ENCODE data around the gene ARID1B.

ARID1B gene

GRCh38 chr6:157236040-157236725 lies 459.0 kb downstream of the ARID1B start:
- Histone ChIP-seq H3K9me3 (ENCODE audit: control insufficient read depth, low read length) (no peaks in the 10 kb centered on the region), H3K9ac (no peak overlapping the region), H3K27ac (peak overlapping the region; percentile 43), H3K79me2 (no peaks in the 10 kb centered on the region), H3K36me3 (ENCODE audit: control insufficient read depth, insufficient read depth, low read length) (no peaks in the 10 kb centered on the region), H3K4me3 (ENCODE audit: low read depth, low read length) (peak overlapping the region; percentile 42), H2AFZ (peak overlapping the region; percentile 92), H3K27me3 (ENCODE audit: control insufficient read depth, insufficient read depth, low read length) (no peaks in the 10 kb centered on the region), H3K4me2 (ENCODE audit: low read length) (peak overlapping the region; percentile 94), H3K4me1 (peaks cover 11% of the 10 kb centered on the region)
- TF ChIP-seq, protein P1, sequence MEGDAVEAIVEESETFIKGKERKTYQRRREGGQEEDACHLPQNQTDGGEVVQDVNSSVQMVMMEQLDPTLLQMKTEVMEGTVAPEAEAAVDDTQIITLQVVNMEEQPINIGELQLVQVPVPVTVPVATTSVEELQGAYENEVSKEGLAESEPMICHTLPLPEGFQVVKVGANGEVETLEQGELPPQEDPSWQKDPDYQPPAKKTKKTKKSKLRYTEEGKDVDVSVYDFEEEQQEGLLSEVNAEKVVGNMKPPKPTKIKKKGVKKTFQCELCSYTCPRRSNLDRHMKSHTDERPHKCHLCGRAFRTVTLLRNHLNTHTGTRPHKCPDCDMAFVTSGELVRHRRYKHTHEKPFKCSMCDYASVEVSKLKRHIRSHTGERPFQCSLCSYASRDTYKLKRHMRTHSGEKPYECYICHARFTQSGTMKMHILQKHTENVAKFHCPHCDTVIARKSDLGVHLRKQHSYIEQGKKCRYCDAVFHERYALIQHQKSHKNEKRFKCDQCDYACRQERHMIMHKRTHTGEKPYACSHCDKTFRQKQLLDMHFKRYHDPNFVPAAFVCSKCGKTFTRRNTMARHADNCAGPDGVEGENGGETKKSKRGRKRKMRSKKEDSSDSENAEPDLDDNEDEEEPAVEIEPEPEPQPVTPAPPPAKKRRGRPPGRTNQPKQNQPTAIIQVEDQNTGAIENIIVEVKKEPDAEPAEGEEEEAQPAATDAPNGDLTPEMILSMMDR (IDR thresholded peaks at IDR 0.05), result no peak

GRCh38 chr6:157238346-157238745 lies 461.2 kb downstream of the ARID1B start:
- Histone ChIP-seq H3K4me3 (ENCODE audit: low read depth, low read length) (no peak overlapping the region), H3K27ac (no peak overlapping the region), H3K4me2 (ENCODE audit: low read length) (no peak overlapping the region)

GRCh38 chr6:157239148-157239547 lies 462.0 kb downstream of the ARID1B start:
- Histone ChIP-seq H3K27me3 (ENCODE audit: control insufficient read depth, insufficient read depth, low read length) (no peaks in the 10 kb centered on the region), H3K27ac (no peak overlapping the region)
- TF ChIP-seq, protein P1 (IDR thresholded peaks at IDR 0.05), result no peak

More at GRCh38 chr6:157238346-157238745, 461.2 kb downstream of the ARID1B start:
- H3K4me1 ChIP-seq, result peaks cover 11% of the 10 kb centered on the region
- no peaks in the 10 kb centered on the region for H3K9me3 ChIP-seq (ENCODE audit: control insufficient read depth, low read length)
- H3K36me3 ChIP-seq (ENCODE audit: control insufficient read depth, insufficient read depth, low read length), result no peaks in the 10 kb centered on the region
- no peaks in the 10 kb centered on the region for H3K27me3 ChIP-seq (ENCODE audit: control insufficient read depth, insufficient read depth, low read length)
- H3K79me2 ChIP-seq, result no peaks in the 10 kb centered on the region
- no peak overlapping the region for H3K9ac ChIP-seq
- TF ChIP-seq, protein P1 (IDR thresholded peaks at IDR 0.05), result no peak
- H2AFZ ChIP-seq, result no peak overlapping the region

DNA sequence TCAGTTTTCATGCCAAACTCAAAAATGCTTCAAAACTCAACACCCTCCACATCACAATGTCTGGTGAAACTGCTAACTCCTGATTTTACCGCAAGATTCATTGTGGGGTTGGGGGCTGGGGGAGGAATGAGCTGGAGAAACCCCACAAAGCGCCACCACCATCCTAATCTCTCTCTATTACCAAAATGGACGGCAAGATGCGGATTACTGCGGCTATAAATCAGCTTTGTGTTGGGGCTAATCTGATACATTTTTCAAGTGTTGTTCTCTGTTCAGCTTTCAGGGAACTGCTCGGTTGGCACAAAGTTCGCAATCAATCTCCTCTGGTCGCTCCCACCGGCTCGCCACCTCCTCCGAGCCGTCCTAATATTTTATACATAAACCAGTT lies 462.5 kb downstream of the ARID1B start:
- H3K4me1 ChIP-seq, result peaks cover 11% of the 10 kb centered on the region
- H3K27me3 ChIP-seq (ENCODE audit: control insufficient read depth, insufficient read depth, low read length), result no peaks in the 10 kb centered on the region
- H3K79me2 ChIP-seq, result no peaks in the 10 kb centered on the region
- H3K36me3 ChIP-seq (ENCODE audit: control insufficient read depth, insufficient read depth, low read length), result no peaks in the 10 kb centered on the region
- no peaks in the 10 kb centered on the region for H3K9me3 ChIP-seq (ENCODE audit: control insufficient read depth, low read length)
- H3K4me2 ChIP-seq (ENCODE audit: low read length), result no peak overlapping the region
- TF ChIP-seq, protein P1 (IDR thresholded peaks at IDR 0.05), result no peak
- no peak overlapping the region for H3K27ac ChIP-seq
- no peak overlapping the region for H3K9ac ChIP-seq
- H3K4me3 ChIP-seq (ENCODE audit: low read depth, low read length), result no peak overlapping the region
- no peak overlapping the region for H2AFZ ChIP-seq

More at GRCh38 chr6:157239148-157239547, 462.0 kb downstream of the ARID1B start:
- Histone ChIP-seq H3K36me3 (ENCODE audit: control insufficient read depth, insufficient read depth, low read length) (no peaks in the 10 kb centered on the region), H2AFZ (no peak overlapping the region), H3K4me1 (peaks cover 11% of the 10 kb centered on the region), H3K9me3 (ENCODE audit: control insufficient read depth, low read length) (no peaks in the 10 kb centered on the region), H3K4me2 (ENCODE audit: low read length) (no peak overlapping the region), H3K4me3 (ENCODE audit: low read depth, low read length) (no peak overlapping the region), H3K9ac (no peak overlapping the region), H3K79me2 (no peaks in the 10 kb centered on the region)
